OCI-M2 (cell line): ENCODE measurements around the gene CX3CL1.

Experiments used
- DNase-seq: peaks from one replicate; lab custom pipeline; 2025; ENCODE audit not compliant: unreplicated experiment; lab: John Stamatoyannopoulos, UW

The CX3CL1 gene

DNA sequence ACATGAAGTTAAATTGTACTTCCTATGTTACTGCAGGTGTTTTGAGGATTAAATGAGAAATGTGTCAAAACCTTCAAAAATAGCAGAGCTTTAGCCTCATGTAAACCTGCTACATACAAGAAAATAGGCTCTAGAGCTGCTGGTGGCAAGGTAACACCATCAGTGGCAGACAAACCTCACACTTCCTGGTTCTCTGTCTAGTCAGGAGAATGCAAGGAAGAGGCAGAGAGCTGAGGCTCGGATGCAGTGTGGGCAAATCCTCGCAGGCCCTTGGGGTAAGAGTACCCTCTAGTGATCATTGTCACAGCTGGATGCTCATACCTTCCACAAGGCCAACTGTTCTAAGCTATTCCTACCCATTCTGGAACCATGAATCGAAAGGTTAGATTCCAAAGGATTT lies 60.7 kb downstream of the CX3CL1 start:
- DNase-seq: no peak

DNA sequence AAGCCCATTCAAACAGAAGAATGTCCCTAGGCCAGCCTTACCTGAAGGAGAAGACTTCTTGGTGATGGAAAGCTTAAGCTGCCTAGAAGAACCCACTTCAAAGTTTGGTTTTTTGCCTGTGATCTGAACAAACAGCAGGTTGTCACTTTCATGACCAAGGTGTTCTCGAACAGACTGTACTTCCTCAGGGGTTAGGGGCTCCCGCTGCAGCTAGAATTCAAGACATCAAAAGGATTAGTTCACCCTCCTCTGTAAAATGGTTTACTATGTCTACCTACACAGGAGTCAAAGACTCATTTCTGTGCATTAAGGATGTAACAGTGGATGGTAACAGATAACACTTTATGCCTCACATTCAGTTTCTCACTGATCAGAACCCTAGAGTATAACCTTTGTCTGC lies 61.7 kb downstream of the CX3CL1 start:
- no peak for DNase-seq
